ENCODE results near the gene TLE6. TPM values are rescaled to one million over a fixed set of nuclear protein-coding genes. Genes with fewer than 3 reads are reported as not detected.
"Not testable (repeated sequence)": the region's sequence is repeated elsewhere in the genome, so short reads cannot be mapped to it uniquely, and the experiment has no call there.

TLE6 gene
- total and polyA plus RNA-seq, 2 experiments from 2014 or later: 35.4 to 42.8 TPM

DNA sequence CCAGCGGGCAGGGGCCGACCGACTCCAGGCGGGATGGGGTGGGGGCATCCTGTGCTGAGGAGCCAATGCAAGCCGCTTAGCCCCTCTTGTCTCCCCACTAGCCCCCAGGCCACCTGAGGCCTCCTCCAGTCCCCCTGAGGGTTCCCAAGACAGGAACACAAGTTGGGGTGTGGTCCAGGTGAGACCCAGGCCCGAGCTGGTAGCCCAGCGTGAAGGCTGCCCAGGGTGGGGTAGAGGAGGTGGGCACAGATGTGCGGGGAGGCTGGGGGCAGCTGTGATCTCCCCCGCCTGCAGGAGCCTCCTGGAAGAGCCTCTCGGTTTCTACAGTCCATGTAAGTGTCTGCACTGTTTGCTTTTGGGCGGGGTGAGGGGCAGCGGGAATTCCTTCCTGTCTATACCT lies 10.4 kb downstream of the TLE6 start:
- no peaks in the 10 kb centered on the region for H3K27me3 ChIP-seq
- H3K27ac ChIP-seq: no peak overlapping the region
- DNase-seq (ENCODE audit: low read depth in 1 of 2, low spot score in 1 of 2): no peak
- no peak overlapping the region for H3K4me3 ChIP-seq
- no peaks in the 10 kb centered on the region for H3K9me3 ChIP-seq (ENCODE audit: low read depth)
- TF ChIP-seq, protein P1, sequence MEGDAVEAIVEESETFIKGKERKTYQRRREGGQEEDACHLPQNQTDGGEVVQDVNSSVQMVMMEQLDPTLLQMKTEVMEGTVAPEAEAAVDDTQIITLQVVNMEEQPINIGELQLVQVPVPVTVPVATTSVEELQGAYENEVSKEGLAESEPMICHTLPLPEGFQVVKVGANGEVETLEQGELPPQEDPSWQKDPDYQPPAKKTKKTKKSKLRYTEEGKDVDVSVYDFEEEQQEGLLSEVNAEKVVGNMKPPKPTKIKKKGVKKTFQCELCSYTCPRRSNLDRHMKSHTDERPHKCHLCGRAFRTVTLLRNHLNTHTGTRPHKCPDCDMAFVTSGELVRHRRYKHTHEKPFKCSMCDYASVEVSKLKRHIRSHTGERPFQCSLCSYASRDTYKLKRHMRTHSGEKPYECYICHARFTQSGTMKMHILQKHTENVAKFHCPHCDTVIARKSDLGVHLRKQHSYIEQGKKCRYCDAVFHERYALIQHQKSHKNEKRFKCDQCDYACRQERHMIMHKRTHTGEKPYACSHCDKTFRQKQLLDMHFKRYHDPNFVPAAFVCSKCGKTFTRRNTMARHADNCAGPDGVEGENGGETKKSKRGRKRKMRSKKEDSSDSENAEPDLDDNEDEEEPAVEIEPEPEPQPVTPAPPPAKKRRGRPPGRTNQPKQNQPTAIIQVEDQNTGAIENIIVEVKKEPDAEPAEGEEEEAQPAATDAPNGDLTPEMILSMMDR (IDR thresholded peaks at IDR 0.05; ENCODE audit: low read depth, low read length): no peak
- peaks cover 22% of the 10 kb centered on the region for H3K4me1 ChIP-seq (ENCODE audit: low read depth)
- no peaks in the 10 kb centered on the region for H3K36me3 ChIP-seq

DNA sequence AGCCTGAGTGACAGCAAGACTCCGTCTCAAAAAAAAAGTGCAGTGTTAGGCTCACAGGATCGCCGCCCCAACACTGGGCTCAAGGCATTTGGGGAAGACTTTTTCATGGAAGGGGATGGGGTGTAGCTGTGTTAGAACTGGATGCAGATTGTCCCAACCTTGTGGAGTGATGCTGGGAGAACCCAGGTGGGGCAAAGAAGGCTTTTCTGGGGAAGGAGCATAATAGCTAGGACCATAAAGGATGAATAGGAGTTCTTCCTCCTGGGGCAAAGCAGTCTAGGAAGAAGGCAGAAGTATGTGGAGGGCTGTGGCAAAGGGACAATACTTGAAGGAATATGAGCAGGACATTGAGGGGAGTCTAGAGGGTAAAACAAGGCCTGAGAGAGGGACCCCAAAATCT lies 11.2 kb downstream of the TLE6 start:
- Histone ChIP-seq H3K4me1 (ENCODE audit: low read depth) (peaks cover 15% of the 10 kb centered on the region), H3K27ac (no peak overlapping the region), H3K36me3 (no peaks in the 10 kb centered on the region), H3K27me3 (no peaks in the 10 kb centered on the region), H3K9me3 (ENCODE audit: low read depth) (no peaks in the 10 kb centered on the region), H3K4me3 (no peak overlapping the region)
- no peak for DNase-seq (ENCODE audit: low read depth in 1 of 2, low spot score in 1 of 2)
- TF ChIP-seq, protein P1 (IDR thresholded peaks at IDR 0.05; ENCODE audit: low read depth, low read length): no peak

DNA sequence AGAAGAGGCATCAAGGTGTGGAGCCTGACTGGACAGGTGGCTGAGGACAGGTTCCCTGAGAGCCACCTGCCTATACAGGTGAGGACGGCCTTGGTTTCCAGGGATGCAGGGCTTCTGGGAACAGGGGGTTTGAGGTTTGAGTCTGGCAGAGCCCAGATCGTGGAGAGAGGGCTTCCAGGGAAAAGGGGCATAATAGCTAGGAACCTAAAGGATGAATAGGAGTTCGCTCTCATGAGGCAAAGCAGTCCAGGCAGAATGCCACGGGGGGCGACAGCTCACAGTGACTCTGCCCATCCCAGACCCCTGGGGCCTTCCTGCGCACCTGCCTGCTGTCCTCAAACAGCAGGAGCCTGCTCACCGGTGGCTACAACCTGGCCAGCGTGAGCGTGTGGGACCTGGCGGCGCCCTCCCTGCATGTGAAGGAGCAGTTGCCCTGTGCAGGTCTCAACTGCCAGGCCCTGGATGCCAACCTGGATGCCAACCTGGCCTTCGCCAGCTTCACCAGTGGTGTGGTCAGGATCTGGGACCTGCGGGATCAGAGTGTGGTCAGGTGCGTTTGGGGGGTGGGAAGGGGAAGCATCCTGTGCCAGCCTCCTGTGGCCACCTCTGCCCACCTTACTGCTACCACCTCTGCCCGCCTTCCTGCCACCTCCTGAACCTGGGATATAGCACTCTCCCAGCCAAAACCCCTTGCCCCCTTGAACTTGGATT lies 12.0 kb downstream of the TLE6 start:
- H3K27ac ChIP-seq: no peak overlapping the region
- H3K4me3 ChIP-seq: no peak overlapping the region
- TF ChIP-seq, protein P1 (IDR thresholded peaks at IDR 0.05; ENCODE audit: low read depth, low read length): no peak
- no peaks in the 10 kb centered on the region for H3K27me3 ChIP-seq
- H3K36me3 ChIP-seq: no peaks in the 10 kb centered on the region
- peaks cover 12% of the 10 kb centered on the region for H3K4me1 ChIP-seq (ENCODE audit: low read depth)
- DNase-seq (ENCODE audit: low read depth in 1 of 2, low spot score in 1 of 2): no peak
- H3K9me3 ChIP-seq (ENCODE audit: low read depth): no peaks in the 10 kb centered on the region

DNA sequence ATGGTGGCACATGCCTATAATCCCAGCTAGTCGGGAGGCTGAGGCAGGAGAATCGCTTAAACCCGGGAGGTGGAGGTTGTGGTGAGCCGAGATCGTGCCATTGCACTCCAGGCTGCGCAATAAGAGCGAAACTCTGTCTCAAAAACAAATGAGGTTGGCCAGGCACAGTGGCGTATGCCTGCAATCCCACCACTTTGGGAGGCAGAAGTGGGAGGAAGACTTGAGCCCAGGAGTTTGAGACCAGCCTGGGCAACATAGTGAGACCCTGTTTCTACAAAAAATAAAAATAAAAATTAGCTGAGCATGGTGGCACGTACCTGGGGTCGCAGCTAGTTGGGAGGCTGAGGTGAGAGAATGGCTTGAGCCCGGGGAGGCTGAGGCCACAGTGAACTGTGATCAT lies 15.0 kb downstream of the TLE6 start:
- H3K9me3 ChIP-seq (ENCODE audit: low read depth); H3K27me3 ChIP-seq; H3K36me3 ChIP-seq; H3K4me3 ChIP-seq; H3K4me1 ChIP-seq (ENCODE audit: low read depth); H3K27ac ChIP-seq; DNase-seq (ENCODE audit: low read depth in 1 of 2, low spot score in 1 of 2): not testable (repeated sequence)

DNA sequence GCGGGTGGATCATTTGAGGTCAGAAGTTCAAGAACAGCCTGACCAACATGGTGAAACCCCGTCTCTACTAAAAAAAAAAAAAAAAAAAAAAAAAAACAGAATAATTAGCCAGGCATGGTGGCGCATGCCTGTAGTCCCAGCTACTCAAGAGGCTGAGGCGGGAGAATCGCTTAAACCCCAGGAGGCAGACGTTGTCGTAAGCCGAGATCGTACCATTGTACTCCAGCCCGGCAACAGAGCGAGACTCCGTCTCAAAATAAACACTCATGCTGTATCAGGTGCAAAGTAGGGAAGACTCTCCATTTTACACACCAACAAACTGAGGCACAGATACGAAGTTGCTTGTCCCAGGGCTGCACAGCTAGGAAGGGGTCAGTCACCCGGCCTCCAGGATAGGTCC lies 15.6 kb downstream of the TLE6 start:
- Histone ChIP-seq H3K36me3 (no peaks in the 10 kb centered on the region), H3K9me3 (ENCODE audit: low read depth) (no peaks in the 10 kb centered on the region), H3K27ac (no peak overlapping the region), H3K4me3 (no peak overlapping the region), H3K27me3 (no peaks in the 10 kb centered on the region), H3K4me1 (ENCODE audit: low read depth) (no peaks in the 10 kb centered on the region)
- TF ChIP-seq, protein P1 (IDR thresholded peaks at IDR 0.05; ENCODE audit: low read depth, low read length): no peak
- no peak for DNase-seq (ENCODE audit: low read depth in 1 of 2, low spot score in 1 of 2)

DNA sequence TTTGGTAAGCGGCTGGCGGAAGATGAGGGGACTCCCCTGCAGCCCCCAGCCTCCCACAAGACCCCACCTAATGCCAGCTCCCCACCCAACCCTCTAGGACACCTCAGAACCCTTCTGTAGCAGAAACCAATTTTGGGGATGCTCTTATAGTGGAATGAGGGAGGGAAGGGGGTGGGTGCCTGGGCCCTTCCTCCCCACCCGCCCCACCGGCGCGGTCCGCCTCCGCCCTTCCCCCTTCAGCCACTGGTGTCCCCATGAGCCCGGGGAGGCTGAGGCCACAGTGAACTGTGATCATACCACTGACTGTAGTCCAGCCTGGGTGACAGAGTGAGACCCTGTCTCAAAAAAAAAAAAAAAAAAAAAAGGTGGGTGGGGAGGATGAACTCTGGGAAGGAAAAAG lies 16.2 kb downstream of the TLE6 start:
- Histone ChIP-seq H3K4me1 (ENCODE audit: low read depth) (no peaks in the 10 kb centered on the region), H3K4me3 (no peak overlapping the region), H3K27ac (no peak overlapping the region), H3K9me3 (ENCODE audit: low read depth) (no peaks in the 10 kb centered on the region), H3K36me3 (no peaks in the 10 kb centered on the region), H3K27me3 (no peaks in the 10 kb centered on the region)
- no peak for DNase-seq (ENCODE audit: low read depth in 1 of 2, low spot score in 1 of 2)
- TF ChIP-seq, protein P1 (IDR thresholded peaks at IDR 0.05; ENCODE audit: low read depth, low read length): no peak
